ENCODE data around the gene PSMG4.

PSMG4 gene

DNA sequence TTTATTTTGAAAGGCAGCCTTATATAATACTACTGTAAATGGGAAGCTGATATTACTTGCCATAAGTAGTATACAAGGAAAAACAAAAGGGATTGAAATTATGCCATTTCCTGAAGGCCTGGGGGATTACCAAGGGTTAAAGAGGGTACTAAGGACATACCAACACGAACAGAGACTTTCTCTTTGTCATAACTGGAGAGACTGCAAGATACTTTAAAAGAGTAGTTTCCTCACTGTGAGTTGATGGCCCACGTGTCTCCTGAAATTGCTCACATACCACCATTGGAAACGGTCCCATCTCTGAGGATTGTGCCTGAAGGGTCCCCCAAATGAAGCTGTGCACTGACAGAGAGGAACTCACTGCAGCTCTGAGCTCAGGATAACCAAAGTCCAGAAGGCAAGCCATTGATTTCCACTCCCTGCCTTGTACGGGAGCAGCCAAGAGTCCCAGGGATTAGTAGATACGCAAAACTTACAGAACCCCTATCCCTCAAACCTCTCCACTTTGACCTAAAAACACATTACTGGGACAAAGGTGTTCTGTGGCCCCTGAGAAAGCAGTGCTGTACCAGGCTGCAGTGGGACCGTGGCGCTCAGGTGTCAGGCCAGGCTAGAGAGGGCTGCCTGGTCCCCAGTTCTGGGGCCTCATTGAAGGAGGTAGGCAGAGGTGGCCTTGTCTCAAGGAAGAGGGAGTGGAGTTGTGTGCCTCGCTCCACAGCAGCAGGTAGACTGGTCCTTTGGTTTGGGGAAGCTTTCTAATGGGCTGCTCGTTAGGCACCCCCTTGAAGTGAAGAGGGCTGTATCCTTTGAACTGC lies 15.2 kb downstream of the PSMG4 start:
- DNase-seq (ENCODE audit: extremely low read depth in 1 of 2, low read depth in 1 of 2): no peak

DNA sequence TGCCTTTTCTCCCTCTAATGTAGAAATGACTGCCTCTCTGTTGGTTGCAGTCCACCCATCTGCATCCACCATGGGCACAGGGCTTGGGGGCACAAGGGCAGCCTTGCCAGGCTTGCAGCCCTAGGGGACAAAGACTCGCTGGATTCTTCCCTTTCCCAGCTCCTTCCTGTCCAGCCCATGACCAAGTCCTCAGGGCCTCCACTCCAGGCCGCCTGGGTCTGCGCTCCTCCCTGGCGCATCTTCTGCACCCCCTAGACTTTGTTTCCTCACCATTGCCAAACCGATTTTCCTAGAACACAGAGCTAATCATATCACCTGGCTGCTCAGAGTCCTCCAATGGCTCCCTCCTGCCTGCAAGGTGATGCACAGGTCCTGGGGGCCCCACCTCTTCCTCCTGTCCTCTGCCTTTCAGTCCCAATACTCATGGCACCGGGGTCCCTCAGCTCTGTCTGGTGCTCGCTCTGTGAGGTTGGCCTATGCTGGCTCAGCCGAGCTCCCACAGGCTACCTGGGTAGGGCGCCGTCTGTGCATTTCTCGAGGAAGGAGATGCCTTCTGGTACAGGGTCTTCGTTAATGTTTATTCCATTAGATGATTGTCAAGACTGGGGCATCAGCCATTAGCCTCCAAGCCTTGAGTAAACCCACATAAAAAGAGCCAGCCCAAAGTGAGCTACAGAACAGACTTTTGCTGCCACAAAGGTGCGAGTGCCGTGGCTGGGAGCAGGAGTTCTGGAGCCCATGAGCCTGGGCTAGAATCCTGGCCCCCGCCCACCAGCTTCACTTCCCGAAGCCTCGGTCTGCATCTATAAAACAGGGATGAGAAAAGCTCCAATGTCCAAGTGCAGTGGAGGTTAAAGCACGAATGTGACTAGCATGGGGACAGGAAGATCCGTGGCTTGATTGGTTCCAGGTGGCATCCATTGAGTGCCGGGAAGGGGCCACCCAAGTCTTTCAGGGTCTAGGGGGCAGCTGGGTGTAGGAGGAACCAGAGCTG lies 17.7 kb downstream of the PSMG4 start:
- DNase-seq (ENCODE audit: extremely low read depth in 1 of 2, low read depth in 1 of 2): no peak

DNA sequence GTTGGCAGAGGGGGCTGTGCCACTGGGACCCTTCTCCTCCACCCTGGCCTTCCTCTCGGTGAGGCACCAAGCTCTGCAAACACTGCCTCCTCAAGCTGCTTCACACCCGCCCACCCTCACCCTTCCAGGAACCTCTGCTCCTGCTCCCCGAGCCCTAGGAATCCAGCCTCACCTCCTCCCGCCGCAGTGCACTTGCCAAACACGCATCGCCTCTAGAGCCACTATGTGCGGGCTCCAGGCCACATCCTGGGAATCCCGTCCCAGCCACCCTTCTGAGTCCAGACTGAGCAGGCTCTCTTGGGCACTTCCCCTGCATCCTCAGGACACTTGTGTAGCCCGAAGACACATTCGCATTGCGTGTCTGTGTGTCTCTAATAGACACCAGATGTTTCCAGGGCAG lies 18.5 kb downstream of the PSMG4 start:
- no peak for DNase-seq (ENCODE audit: extremely low read depth in 1 of 2, low read depth in 1 of 2)

DNA sequence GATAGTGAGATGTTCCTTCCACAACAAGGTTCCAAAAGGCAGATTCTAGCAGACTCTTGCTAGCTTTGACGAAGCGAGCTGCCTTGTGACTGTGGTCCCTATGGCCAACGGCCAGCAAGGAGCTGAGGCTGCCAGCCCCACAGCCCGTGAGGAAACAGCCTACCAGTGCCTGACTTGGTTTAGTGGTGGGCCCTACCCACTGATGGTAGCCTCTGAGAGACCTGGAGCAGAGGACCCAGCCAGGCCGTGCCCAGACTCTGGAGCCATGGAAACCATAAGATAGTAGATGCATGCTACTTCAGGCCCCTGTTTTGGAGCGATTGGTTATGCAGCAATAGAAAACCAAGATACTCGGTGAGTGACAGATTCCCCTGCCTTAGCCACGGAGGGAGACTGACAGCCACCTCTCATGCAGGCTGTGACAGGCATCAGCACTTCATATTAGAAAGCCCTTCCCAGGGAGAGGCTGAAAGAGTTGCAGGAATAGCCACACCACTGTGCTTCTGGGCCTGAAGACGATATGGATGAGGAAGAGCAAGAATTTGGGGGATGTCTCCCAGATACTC lies 19.2 kb downstream of the PSMG4 start:
- DNase-seq (ENCODE audit: extremely low read depth in 1 of 2, low read depth in 1 of 2): no peak

DNA sequence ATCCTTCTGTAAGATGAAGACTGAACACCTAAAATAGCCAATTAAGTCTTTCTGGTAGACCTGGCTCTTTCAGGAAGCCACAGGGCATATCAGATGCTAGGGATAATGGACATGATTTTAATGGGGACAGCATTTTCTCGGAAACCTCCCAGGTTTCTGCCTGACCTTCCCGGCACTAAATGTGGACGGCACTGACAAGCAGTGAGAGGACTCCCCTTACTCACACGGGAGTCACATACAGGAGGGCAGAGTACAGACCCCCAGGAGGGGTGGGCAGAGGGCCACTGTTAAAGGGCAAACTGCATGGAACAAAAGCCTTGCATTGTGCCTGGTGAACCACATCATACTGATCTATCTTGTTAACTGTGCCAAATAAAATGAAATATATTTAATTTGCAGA lies 19.9 kb downstream of the PSMG4 start:
- no peak for DNase-seq (ENCODE audit: extremely low read depth in 1 of 2, low read depth in 1 of 2)

DNA sequence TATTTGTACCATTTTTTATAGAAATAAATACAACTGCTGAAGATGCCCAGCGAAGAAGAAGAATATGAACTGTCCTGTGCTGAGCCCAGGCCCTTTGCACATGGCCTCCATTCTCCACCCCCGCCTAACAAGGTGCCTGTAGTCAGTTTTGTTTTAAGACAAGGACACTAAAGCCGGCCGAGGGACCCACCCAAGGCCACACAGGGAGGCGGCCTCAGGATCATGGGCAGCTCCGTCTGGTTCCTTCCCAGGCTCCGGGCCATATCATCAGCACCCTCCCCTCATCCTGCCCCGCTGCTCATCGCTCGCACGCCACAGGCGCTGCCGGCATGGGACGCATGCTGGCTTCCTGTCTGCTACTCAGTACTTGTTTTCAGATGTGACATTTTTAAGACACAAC lies 21.3 kb downstream of the PSMG4 start:
- DNase-seq (ENCODE audit: extremely low read depth in 1 of 2, low read depth in 1 of 2): no peak

DNA sequence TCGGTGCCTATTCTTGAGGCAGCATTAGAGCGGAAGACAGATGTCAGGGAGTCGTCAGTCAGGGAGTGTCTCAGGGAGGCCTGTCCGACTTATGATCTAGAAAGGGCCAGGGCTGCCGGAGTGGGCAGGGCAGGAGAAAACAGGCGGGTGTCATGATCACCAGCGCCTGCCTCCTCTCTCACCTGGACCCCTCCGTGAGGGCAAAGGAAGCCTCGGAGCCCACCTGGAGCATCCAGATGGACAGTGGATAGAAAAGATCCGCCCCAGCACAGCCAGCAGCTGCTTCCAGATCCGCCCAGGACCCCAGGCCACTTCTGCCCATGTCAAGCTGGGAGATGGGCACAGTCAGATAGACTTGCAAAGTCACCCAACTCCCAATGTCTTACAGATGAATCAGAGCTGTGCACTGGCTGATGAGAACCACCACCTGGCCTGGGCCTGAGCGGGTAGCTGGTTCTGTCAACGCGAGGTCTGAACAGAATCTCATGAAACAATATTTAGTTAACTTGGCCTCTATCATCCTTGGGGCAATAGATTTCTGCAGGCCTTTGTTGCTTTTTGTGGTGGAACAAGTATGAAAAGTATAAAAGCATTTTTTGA lies 22.2 kb downstream of the PSMG4 start:
- no peak for DNase-seq (ENCODE audit: extremely low read depth in 1 of 2, low read depth in 1 of 2)

DNA sequence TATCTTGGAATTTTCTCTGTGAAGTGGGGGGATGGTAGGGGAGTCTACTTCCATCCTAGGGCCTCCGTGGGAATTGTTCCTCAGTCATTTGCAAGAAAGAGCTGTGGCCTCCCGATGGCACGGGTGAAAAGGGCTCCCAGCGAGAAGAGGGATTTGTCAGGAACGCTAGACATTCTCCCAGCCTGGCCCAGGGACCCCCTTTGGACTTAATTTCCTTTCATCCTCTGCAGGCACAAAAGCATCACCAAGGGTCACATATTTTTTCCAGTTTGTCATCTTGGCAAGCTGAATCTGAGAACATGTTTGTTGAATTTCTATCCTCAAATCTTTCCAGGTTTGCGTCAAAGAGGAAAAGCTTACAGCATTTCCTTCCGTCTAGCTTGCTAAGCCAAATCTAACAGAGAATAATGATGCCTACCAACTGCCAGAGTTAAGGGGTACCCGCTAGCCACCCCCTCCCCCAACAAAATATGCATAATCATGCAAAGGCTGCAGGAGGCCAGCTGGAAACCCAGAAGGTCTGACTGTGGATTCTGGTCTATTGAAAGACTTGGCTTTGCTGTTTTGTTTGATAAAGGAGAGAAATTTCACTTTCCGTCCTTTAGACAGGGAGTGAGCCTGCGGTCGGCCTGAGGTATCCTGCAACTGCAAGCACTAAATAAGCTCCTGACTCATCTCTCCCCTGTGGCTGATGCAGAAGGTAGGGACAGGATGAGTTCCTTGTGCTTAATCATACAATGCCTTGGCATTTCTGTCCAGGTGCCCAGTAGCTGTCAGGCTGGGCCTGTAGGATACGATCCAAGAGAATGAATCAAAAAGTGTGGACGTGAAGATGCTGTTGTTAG lies 23.1 kb downstream of the PSMG4 start:
- DNase-seq (ENCODE audit: extremely low read depth in 1 of 2, low read depth in 1 of 2): no peak

DNA sequence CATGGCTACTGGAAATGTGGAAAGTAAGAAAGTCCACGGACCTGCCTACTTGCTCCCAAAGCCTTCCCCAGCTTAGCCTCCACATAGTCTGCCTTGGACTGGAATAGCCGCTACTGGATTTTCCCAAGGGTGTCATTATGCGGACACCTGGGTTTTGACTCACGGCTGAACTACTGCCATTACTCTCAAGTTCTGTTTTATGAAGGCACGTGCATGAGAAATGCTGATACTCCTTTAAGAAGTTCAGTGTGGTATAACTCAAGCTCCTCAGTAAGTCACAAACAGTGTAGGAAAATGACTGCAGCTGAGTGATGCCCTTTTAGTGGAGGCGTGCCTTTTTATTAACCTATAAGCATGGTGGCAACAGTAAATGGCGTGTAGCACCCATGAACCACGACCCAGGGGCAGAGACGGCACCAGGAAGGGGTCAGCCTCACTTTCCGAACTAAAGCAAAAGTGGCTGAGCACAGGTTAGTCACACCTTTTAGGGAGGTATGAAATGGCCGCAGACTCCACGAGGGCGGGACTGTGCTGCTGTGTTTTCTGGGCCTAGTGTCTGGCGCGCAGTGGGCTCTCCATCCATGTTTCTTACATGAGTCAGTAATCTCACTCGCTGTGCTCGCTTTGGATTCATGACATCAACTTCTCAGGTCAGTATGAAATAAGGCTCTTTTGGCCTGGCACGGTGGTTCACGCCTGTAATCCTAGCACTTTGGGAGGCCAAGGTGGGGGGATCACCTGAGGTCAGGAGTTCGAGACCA lies 23.9 kb downstream of the PSMG4 start:
- DNase-seq (ENCODE audit: extremely low read depth in 1 of 2, low read depth in 1 of 2): no peak

DNA sequence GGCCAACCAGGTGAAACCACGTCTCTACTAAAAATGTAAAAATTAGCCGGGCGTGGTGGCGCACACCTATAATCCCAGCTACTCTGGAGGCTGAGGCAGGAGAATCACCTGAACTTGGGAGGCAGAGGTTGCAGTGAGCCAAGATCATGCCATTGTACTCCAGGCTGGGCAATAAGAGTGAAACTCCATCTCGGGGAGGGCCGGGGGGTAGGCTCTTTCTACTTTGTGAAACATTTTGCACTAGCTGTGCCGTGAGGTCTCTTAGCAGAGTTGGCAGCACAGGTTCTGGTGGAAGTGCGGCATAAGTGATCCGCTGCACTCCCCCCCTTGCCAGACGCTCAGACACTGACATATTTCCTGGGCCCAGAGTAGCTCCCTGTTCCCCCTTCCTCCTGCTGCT lies 24.5 kb downstream of the PSMG4 start:
- no peak for DNase-seq (ENCODE audit: extremely low read depth in 1 of 2, low read depth in 1 of 2)

DNA sequence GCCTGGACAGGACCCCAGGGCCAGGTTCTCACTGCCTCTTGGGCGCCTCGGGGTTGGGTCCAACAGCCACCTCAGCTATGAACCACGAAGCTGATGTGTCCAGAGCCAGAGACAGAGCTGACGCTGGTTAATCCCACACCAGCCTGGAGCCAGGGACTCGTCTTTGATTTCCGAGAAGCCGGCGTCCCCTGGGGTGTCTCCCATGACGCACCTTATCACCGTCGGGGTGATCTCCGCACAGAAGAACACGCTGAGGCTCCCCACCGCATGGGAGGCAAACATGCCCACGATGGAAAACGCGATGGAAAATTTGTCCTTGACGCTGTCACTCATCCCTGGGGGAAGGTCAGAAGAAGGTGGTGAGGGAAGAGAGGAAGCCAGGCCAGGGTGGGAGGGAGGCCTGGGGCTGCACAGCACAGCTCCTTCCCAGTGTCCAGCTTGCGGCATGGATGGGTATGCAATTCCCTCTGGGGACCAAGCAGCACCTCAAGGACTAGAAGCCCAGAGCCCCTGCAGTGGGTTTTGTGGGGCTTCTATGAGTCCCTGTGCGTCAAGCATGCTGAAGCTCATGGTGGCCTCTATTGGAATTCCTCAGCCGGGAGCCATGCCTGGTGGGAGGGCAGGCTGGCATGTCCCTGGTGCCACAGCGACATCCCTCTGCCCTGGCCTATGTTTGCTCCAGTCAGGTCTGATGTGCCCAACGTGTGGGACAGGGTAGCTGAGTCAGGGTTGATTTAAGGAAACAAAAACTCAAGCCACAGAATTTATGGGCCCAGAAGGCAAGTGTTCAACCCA lies 25.1 kb downstream of the PSMG4 start:
- DNase-seq (ENCODE audit: extremely low read depth in 1 of 2, low read depth in 1 of 2): no peak

DNA sequence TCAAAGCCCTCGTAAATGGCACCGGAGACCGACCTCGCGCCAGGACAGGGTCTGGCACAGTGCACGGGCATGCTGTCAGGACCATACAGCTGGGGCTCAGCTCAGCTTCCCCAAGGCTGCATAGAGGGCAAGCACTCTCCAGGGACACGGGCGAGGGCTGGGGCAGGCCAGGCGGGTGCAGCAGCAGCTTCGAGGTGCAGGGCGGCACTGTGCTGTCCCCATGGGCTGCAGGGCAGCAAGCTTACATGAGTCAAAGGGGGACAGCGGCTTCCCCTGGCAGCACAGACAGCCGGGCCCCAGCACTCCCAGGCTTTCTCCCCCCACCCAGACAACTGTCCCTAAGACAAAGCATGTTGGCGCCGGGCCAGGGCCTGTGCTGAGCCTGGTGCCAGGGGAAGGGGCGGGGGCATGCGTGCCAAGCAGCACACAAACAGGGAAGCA lies 25.7 kb downstream of the PSMG4 start:
- no peak for DNase-seq (ENCODE audit: extremely low read depth in 1 of 2, low read depth in 1 of 2)

DNA sequence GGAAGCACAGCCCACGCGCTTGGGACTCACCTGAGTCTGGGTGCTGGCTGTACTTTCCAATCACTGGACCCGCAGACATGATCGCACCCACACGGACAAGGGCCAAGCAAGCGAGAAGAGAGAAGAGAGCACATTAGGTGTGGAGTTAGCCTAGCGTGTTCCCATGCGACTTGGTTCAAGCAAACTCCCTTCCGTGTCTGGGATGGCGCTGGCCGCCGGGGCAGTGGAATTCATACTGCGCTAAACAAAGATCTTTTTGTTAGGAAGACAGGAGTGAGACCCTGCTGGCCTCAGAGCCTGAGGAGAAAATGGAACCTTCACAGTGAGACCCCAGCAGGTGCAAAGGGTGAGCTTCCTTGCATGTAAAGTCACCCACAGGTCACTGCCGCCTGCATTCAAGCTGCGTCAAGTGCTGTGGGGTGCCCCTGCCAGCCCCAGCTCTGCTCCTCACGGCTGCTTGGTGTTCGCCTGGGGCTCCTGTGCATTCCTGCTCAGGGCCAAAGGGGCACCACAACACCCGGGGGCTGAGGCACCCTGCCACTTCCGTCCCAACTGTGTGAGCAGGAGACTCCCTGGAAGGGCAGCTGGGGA lies 26.4 kb downstream of the PSMG4 start:
- DNase-seq (ENCODE audit: extremely low read depth in 1 of 2, low read depth in 1 of 2): no peak

DNA sequence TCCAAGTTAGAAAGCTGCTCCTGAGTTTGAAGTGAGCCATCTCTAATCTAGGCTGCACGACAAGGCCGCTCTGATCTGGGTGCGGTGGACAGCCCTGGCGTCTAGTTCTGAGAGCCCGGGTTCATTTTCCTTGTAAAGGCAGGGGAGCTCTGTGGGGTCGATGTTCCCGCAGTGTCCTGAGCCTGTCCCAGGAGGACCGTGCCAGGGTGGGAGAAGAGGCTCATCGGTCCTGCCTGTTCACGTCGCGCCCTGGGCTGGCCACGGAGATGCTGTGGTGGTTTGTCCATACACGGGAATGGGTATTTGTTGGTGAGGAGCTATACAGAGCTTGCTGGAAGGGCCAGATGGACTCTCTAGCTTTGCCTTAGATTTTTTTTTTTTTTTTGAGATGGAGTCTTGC lies 27.0 kb downstream of the PSMG4 start:
- DNase-seq (ENCODE audit: extremely low read depth in 1 of 2, low read depth in 1 of 2): no peak

DNA sequence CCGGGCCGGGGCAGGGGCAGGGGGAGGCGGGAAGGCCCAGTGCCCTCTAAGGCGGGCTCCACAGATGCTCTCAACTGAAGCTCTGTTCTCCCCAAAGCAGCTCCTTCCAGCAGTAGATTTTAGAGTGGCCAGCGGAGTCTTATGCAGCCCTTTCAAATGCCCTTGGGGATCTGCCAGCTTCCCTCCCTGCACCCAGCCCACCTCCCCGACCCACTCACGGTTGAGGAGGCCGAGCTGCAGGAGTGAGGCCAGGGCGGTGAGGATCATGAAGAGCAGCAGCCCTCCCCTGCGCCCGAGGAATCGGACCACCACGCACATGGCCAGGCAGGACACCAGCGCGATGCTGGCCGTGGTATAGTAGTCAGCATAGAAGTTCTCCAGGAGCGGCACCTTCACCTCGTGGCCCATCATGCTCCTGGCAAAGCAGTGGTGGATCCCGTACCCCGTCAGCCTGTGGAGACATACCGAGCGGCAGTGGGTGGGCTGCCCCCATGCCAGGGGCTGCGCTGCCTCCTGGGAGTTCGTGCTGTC lies 28.0 kb downstream of the PSMG4 start:
- DNase-seq (ENCODE audit: extremely low read depth in 1 of 2, low read depth in 1 of 2): no peak

DNA sequence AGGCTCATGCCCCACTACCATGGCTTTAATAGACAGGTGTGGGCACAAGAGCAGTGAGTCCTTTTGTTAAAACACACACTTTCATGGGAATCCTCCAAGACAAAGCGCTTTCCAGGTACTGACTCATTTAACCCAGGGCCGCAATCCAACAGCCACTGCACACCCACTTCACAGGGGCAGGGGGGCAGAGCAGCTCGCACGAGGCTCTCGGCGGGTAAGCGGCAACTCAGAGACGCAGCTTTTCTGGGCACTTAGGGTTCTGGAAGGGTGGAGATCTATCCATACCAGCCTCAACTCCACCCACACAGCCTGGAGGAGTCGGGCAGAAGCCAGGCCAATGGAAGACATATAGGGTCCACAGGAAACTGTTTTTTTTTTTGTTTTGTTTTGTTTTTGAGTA lies 28.6 kb downstream of the PSMG4 start:
- DNase-seq (ENCODE audit: extremely low read depth in 1 of 2, low read depth in 1 of 2): no peak

DNA sequence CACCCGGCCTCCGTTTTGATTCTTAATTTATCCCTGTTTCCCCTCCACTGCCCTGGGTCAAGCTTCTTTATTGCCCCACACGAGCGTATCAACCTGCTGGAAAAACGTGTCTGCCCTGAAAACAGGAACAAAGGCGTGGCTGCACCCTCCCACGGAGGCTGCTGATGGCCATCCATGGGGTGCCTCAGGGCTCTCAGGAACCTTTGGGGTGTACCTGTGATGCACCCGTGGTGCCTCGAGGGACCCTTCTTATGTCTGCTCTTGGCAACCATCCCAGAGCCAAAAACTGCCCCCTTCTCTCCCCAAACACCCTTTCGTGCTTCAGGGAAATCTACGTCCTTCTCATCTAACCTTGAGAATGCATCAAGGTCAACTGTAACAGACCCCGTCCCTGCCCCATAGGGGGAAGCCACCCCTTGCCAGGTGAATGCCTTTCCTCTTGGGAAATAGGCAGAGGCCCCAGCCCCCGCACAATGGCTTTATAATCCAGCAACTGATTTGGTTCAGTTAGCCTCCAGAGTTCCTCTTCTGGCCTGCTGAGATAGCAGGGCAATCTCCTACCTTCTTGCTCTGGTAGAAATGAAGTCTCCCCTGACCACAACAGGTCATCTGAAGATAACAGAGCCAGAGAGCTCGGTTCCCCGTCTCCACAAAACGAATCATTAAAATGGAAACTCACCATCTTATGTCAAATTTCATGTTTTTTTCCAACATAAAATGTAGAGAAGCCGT lies 29.4 kb downstream of the PSMG4 start:
- DNase-seq (ENCODE audit: extremely low read depth in 1 of 2, low read depth in 1 of 2): no peak

All from stimulated activated CD8-positive, alpha-beta memory T cell treated with anti-CD3 and anti-CD28 coated beads, Interleukin-7, amount 100 ng/mL, for 48 hours (primary cell).